ENCODE results near the gene CNN2. TPM values are rescaled to one million over a fixed set of nuclear protein-coding genes. Genes with fewer than 3 reads are reported as not detected.

The CNN2 gene
- total RNA-seq, 2 donors from 2014 or later = 82.9 to 101 TPM

DNA sequence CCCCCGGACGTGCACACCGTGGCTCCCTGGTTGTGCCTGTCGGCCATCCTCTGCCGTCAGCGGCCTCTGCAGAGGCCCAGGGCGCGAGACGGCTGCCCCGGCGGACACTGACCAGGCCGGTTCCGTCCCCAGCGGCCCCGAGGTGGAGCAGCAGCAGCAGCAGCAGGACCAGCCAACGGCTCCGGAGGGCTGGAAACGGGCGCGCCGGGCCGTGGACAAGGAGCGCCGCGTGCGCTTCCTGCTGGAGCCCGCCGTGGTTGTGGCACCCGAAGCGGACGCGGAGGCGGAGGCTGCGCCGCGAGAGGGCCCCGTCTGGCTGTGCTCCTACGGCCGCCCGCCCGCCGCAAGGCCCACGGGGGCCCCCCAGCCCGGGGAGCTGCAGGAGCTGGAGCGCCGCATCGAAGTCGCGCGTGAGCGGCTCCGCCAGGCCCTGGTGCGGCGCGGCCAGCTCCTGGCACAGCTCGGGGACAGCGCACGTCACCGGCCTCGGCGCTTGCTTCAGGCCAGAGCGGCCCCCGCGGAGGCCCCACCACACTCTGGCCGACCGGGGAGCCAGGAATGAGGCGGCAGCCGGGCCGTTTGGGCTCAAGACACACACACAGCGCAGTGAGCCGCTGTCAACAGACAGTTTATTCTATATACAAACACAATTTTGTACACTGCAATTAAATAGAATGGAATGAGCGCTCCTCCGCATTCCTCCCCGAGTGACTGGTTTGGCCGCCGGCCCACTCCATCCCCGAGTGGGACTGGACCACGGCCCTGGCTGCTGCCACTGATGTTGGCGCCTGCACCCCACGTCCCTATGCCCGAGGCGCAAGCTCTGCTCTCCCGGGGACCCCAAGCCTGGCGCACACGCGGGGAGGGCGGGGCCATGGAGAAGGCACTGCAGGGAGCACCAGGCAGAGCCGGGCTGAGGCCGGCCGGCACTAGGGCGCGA, 17.1 kb upstream of the CNN2 start:
- no peak for DNase-seq (ENCODE audit: low spot score)
- intact Hi-C loops (cut with DNase I) = no loop called here
- Histone ChIP-seq H3K27ac (no peak overlapping the region), H3K4me1 (replicated peaks) (no peaks in the 10 kb centered on the region), H3K9me3 (no peaks in the 10 kb centered on the region), H3K36me3 (peaks cover 6 to 23% of the 10 kb centered on the region in 2 donors), H3K4me3 (no peak overlapping the region), H3K27me3 (replicated peaks; ENCODE audit: insufficient read depth) (no peaks in the 10 kb centered on the region)
- TF ChIP-seq, protein P1, sequence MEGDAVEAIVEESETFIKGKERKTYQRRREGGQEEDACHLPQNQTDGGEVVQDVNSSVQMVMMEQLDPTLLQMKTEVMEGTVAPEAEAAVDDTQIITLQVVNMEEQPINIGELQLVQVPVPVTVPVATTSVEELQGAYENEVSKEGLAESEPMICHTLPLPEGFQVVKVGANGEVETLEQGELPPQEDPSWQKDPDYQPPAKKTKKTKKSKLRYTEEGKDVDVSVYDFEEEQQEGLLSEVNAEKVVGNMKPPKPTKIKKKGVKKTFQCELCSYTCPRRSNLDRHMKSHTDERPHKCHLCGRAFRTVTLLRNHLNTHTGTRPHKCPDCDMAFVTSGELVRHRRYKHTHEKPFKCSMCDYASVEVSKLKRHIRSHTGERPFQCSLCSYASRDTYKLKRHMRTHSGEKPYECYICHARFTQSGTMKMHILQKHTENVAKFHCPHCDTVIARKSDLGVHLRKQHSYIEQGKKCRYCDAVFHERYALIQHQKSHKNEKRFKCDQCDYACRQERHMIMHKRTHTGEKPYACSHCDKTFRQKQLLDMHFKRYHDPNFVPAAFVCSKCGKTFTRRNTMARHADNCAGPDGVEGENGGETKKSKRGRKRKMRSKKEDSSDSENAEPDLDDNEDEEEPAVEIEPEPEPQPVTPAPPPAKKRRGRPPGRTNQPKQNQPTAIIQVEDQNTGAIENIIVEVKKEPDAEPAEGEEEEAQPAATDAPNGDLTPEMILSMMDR (IDR thresholded peaks at IDR 0.05) = no peak
- TF ChIP-seq POLR2AphosphoS5 (IDR thresholded peaks at IDR 0.05) = no peak
- TF ChIP-seq POLR2A (IDR thresholded peaks at IDR 0.05) = no peak
- WGBS = 81% methylated on average over 92 of the region's 92 CpGs

DNA sequence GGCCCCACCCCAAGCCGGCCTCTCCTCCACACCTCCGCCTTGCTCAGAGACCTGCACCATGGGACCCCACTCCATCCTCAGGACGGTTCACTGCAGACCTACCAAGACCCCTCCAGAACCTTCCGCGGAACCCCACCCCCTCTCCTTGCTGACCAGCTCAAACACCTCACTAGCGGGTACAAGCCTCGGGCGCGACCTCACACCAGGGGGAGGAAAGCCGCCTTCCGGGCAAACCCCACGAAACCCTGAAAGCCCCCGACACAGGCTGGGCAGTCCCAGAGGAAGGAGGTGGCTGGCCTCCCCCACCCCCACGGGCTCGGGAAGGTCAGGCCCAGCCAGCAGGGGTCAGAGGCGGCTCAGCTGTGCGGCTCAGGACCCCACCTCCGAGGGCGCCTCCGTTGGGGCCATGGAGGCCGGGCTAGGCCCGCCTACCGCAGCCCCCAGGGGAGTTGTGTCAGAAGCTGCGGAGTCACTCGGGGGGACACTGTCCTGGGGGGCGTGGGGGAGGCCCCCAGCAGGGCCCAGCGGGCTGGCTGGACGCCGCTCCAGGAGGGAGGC, 16.3 kb upstream of the CNN2 start:
- WGBS = 82% methylated on average over 27 of the region's 29 CpGs
- Histone ChIP-seq H3K36me3 (peaks cover 6 to 23% of the 10 kb centered on the region in 2 donors), H3K9me3 (no peaks in the 10 kb centered on the region), H3K27ac (no peak overlapping the region), H3K4me3 (no peak overlapping the region), H3K27me3 (replicated peaks; ENCODE audit: insufficient read depth) (no peaks in the 10 kb centered on the region), H3K4me1 (replicated peaks) (no peaks in the 10 kb centered on the region)
- intact Hi-C loops (cut with DNase I) = no loop called here
- TF ChIP-seq POLR2A (IDR thresholded peaks at IDR 0.05) (no peak), POLR2AphosphoS5 (IDR thresholded peaks at IDR 0.05) (no peak)
- TF ChIP-seq, protein P1 (IDR thresholded peaks at IDR 0.05) = no peak
- no peak for DNase-seq (ENCODE audit: low spot score)

DNA sequence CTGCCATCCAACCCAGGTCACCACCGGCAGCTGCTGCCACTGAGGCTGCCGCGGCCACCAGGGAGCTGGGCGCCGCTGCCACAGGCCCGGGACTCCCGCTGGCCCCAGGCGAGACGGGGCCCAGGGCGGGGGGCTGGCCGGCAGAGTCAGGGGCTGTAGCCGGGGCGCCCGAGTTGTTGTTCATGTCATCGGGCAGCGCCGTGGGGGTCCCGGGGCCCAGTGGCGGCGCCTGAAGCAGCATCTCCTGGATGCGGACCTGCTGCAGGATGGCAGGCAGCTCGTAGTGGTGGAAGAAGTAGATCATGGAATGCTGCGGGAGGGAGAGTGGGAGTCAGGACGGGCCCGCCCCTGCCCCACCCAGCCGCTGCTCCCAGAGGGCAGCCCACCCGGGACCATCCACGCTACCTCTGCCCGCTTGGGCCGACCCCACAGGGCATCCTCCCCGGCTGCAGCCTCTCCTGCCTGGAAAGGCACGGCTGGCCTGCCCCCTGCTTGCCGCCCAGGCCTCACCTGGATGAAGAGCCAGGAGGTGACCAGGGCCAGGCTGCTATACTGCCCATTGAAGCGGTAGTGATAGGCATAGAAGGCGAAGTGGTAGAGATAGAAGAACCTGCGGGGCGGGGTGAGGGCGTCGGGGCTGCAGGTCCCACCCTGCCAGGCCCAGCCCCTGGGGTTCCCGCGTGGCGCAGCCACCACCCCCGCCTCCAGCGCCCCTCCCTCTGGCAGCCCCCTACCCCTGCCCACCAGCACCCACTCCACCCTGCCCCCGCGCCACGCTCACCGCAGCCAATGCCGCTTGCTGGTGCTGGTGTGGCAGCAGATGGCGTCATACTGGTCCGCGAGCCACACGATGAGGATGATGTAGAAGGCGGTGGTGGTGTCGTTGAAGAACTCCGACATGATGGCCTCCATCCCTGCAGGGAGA, 15.6 kb upstream of the CNN2 start:
- Histone ChIP-seq H3K36me3 (peaks cover 6 to 23% of the 10 kb centered on the region in 2 donors), H3K27ac (no peak overlapping the region), H3K4me3 (no peak overlapping the region), H3K27me3 (replicated peaks; ENCODE audit: insufficient read depth) (no peaks in the 10 kb centered on the region), H3K9me3 (no peaks in the 10 kb centered on the region), H3K4me1 (replicated peaks) (peaks cover 4% of the 10 kb centered on the region)
- TF ChIP-seq POLR2A (IDR thresholded peaks at IDR 0.05) = no peak
- TF ChIP-seq, protein P1 (IDR thresholded peaks at IDR 0.05) = no peak
- DNase-seq (ENCODE audit: low spot score) = no peak
- WGBS = 92% methylated on average over 53 of the region's 56 CpGs
- intact Hi-C loops (cut with DNase I) = no loop called here

DNA sequence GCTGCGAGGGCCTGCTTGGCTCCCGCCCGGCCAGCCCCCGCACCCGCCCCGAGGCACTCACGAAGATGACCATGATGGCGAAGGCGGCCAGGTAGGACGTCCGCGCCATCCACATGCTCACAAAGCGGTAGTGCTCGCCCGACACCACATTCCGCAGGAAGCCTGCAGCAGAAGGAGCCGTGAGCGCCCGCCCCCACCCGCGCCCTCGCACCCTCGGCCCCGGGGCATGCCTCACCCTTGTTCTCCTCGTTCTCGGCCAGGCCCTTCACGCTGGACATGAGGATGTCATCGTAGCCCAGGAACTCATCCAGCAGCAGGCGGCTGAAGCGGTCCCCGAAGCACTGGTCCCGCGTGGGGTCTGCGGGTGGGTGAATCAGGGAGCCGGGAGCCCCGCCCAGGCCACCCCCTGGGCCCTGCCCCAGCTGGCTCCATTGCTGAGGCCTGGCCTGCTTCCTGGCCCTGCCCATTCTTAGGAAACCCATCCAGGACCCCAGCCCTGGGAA, 14.5 kb upstream of the CNN2 start:
- Histone ChIP-seq H3K27ac (no peak overlapping the region), H3K4me1 (replicated peaks) (peaks cover 14% of the 10 kb centered on the region), H3K4me3 (no peak overlapping the region), H3K9me3 (no peaks in the 10 kb centered on the region), H3K36me3 (peaks cover 6 to 23% of the 10 kb centered on the region in 2 donors), H3K27me3 (replicated peaks; ENCODE audit: insufficient read depth) (no peaks in the 10 kb centered on the region)
- TF ChIP-seq POLR2A (IDR thresholded peaks at IDR 0.05) = no peak
- TF ChIP-seq, protein P1 (IDR thresholded peaks at IDR 0.05) = no peak
- TF ChIP-seq POLR2AphosphoS5 (IDR thresholded peaks at IDR 0.05) = no peak
- DNase-seq (ENCODE audit: low spot score) = no peak
- 93% methylated on average over 30 of the region's 36 CpGs for WGBS
- intact Hi-C loops (cut with DNase I) = no loop called here
